ENCODE measurements around the gene RERE.

Gene RERE

GRCh38 chr1:8497210-8497819 is 320.1 kb downstream of the RERE start:
- peak; percentile 12 for DNase-seq

GRCh38 chr1:8496473-8496872 is 321.0 kb downstream of the RERE start:
- DNase-seq, result no peak

- no peak for DNase-seq
Observed at GRCh38 chr1:8495928-8496401, 321.5 kb downstream of the RERE start.

- no peak for DNase-seq
Observed at GRCh38 chr1:8494681-8495080, 322.8 kb downstream of the RERE start.

DNA sequence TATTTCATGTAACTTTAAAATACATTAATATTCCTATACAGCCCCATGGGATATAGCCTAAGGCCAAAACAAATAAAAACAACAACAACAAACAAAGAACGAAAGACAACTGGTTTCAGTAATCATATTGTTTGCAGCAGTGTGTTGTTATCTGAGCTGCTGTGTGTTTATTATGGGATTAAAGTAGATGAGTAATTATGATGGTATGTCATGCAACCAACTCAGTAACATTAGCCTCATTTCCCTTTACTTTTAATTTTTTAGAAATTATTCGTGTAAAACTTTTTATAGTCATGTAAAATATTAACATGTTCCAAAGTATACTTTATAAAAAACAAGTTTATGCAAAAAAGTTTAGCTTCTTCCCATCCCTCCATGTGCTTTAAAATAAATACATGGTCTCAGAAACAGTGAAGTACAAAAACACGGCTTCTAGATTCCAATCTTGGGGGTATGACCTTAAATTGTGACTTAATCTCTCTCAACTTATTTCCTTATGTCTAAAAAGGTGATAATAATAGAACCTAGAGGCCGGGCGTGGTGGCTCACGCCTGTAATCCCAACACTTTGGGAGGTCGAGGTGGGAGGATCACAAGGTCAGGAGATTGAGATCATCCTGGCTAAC is 323.4 kb downstream of the RERE start:
- DNase-seq, result no peak

DNA sequence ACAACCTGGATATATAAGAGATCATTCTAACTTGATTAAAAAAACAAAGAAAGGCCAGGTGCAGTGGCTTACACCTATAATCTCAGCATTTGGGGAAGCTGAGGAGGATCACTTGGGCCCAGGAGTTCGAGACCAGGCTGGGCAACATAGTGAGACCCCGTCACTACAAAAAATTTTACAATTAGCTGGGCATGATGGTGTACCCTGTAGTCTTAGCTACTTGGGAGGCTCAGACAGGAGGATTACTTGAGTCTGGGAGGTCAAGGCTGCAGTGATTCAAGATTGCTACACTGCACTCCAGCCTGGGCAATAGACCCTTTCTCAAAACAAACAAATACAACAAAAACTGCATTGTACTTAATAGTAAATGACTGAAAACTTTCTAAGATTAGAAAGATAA is 330.2 kb downstream of the RERE start:
- no peak for DNase-seq

DNA sequence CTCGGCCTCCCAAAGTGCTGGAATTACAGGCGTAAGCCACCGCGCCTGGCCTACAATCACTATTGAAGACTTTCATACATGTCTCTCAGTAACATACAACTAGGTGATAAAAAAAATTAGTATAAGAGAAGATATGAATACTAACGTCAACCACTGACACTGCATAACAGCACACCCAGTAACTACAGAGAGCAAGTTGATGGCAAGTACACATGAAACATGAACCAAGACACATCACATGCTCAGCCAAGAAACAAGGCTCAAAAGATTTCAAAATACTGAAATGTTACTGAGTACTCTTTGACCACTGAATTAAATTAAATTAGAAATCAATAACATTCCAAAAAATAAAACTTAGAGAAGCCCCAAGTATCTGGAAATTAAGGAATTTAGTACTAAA is 331.4 kb downstream of the RERE start:
- no peak for DNase-seq

DNA sequence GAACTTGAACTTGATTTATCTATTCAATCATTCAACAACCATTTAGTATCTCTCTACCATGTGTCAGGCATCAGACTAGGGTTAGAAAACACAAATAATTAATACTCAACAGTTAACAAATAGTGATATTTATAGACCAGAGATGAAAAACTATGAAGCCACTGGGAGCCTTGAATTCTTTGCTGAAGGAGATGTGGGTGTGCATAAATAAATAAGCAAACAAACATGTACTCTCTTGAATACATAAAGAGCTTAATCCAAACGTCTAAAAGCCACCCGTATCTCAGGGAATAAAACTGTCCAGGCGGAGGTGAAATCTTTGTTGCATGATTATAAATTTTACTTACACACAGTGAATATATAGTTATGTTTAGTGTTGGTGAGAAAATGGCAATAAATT is 333.9 kb downstream of the RERE start:
- no peak for DNase-seq

GRCh38 chr1:8482979-8483381 is 334.5 kb downstream of the RERE start:
- peak; percentile 55 for DNase-seq

DNA sequence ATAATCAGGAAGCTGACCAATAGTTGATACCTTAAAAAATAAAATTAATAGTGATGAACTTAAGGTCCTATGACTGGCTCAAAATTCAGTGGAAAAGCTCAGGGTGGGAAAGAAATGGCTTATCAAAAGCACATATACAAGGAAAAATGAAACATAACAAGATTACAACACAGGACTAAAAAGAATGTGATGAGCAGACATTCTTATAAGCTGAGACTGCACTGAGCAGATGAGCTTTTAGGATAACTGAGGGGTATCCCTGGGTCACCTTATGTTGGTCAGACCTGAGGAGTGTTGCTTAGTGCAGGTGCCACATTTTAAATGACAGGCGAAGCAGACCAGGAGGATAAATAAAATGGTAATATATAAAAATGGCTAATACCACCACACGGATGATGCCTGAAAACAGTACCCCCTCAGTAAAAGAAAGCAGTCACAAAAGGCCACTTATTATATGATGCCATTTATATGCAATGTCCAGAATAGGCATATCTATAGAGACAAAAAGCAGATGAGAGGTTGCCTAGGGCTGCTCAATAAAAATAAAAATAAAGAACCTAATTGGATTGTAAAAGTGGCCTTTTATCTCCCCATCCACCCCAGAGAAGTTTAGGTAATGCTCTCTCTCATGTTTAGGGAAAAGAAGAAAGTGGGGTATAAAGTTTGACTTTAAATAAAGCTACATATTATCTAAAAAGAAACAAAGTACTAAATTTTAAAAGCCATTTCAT is 335.6 kb downstream of the RERE start:
- no peak for DNase-seq

DNA sequence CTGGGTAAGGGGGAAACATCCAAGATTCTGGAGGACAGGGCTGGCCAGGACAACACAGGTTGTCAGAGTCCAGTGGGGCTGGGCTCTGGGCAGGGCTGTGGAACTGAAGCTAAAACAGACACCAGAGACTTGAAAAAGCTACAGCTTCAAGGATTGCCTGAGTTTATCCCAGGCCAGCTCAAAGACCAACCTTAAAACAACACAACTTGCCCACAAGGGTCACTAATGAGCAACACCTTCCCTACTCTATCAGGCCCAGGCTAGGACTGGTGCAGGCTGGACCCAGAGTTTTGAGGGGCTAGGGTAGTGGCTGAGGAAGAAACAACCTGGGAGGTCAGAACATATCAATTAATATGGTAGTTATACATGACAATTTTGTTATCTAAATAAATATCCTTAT is 338.9 kb downstream of the RERE start:
- no peak for DNase-seq

DNA sequence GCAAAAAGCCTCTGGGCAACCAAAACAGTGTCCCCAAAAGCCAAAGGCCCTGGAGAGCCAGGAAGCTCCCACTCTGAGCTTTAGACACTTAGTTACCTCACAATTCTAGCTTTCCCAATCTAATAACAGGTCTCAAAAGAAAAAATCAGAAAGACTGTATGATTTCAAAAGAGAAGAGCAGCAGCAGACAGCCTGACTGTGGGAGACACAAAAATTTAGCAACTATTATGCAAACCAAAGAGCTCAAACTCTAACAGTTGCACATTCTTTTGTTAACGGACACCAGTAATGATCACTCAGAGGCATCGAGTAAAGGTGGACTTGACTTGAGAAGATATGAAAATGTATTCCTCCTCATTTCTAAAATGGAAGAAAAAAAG is 339.5 kb downstream of the RERE start:
- DNase-seq, result no peak

DNA sequence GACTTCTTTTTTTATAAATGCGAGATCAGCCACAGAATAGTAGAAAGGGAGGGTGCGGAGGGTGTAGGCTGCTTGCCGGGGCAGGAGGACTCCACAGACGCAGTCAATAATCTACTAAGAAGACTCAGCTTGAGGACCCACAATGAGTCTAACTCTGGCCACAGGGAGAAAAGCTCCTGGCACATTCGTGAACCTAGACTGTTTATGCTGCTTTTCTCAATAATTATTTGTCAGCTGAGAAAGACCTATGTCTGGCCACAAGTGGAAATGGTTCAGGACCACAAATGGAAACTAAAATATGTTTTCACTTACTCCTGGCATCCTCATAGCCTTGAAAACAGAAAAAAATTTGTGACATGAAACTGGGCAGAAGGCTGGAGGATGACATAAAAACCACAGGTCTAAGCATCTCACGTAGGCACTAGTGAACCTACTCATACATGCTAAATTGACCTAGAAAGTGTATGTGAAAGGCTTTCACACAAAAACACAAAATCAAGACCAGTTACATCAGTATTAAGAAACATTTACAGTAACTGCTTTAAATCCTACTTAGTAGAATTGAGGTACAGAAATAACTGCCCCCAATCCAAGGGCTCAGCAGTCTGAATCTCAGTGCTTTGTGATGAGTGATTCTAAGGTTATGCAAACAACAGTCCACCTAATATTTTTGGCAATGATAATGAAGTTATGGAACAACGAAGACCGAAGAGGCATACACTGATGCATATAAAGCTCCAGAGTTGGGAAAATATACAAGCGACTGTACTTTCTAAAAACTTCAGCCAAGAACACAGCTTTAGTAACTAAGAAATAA is 340.1 kb downstream of the RERE start:
- DNase-seq, result peak; percentile 82

GRCh38 chr1:8476006-8476405 is 341.4 kb downstream of the RERE start:
- no peak for DNase-seq

GRCh38 chr1:8474369-8474768 is 343.1 kb downstream of the RERE start:
- no peak for DNase-seq

DNA sequence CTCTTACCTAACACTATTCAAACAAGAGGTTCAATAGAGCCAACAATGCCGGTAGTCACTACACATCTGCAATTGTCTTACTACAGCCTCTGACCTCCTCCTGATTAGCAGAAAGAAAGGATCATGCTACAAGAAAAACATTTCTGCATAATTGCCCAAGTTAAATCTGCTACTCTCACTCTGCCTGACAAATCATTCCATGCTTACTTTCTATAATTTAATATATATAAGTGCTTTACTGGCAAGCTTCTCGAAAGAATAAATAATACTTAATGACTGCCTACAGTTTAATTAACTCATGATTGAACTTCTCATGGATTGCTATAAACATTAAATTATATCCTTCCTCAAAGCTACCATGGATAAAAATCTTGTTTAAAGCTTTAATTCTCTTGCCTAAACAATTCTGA is 343.5 kb downstream of the RERE start:
- no peak for DNase-seq

GRCh38 chr1:8473121-8473875 is 344.1 kb downstream of the RERE start:
- no peak for DNase-seq

DNA sequence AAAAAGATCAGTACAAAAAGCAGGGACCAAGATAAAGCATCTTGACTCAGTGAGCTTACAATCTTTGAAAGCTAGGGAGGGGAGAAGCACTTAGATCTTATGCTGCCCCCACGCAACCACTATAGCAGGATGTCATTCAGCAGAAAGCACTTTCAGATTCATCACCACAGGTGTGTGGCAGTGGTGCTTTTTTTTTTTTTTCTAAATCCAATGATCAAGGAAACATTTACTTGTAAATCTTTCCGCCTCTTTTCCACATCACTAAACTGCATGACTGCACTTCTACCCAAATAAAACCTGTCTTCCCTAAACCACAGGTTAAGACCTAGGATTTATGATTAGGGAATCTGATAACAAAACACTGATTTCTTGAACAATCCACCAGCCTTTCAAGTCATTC is 344.8 kb downstream of the RERE start:
- no peak for DNase-seq

- no peak for DNase-seq
Observed at GRCh38 chr1:8471451-8471850, 346.0 kb downstream of the RERE start.

GRCh38 chr1:8468751-8469150 is 348.7 kb downstream of the RERE start:
- DNase-seq, result no peak

- no peak for DNase-seq
Observed at GRCh38 chr1:8467308-8467707, 350.1 kb downstream of the RERE start.

GRCh38 chr1:8465692-8466091 is 351.7 kb downstream of the RERE start:
- DNase-seq, result no peak

DNA sequence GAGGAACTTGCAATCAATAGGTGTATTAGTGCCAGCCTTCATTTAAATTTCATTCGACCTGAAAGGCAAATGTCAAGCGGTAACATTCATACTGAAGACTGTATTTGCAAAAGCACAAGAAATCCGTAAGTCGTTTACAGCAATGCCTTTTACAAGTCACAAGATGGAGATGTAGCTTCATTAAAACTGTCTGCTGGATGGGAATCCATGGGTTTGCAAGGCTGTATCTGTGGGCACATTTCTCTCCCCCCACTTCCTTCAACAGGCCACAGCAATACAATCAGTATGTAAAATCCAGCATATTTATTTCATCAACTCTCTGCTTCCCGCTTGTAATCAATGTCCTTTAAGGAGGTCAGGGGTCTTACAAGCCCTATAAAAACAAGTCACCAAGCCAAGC is 352.4 kb downstream of the RERE start:
- DNase-seq, result peak; percentile 56

Measured in fibroblast of upper back skin (primary cell).